ENCODE data around the gene PNMA8A. TPM values are rescaled to one million over a fixed set of nuclear protein-coding genes. Genes with fewer than 3 reads are reported as not detected.

The PNMA8A gene
- total and polyA plus RNA-seq, 10 of the 15 experiments (the other 5 are each of a cell fraction or from before 2014, with no cell fraction given): 0.02 to 0.28 (median 0.16) TPM

GRCh38 chr19:46469541-46470185 is 1.7 kb downstream of the PNMA8A start:
- no peak overlapping the region for H3K4me3 ChIP-seq
- CTCF ChIA-PET: no interaction called here
- intact Hi-C loops (cut with micrococcal nuclease; ENCODE audit: unreplicated experiment): no loop called here
- H3K27ac ChIP-seq (ENCODE audit: control insufficient read depth, insufficient read depth): no peak overlapping the region
- H3K36me3 ChIP-seq (ENCODE audit: control insufficient read depth in 2 of 2, insufficient read depth in 2 of 2, low read length in 1 of 2): no peaks in the 10 kb centered on the region
- no peaks in the 10 kb centered on the region for H4K20me1 ChIP-seq (ENCODE audit: control insufficient read depth, insufficient read depth)
- no peak overlapping the region for H3K4me2 ChIP-seq (ENCODE audit: control insufficient read depth, insufficient read depth)
- 65% methylated on average over 18 of the region's 18 CpGs for WGBS (ENCODE audit: insufficient coverage, insufficient replicate concordance, low lambda C conversion rate, missing lambda C conversion rate)
- H2AFZ ChIP-seq (ENCODE audit: control insufficient read depth, low read depth, low read length): no peak overlapping the region
- H3K9me3 ChIP-seq (replicated peaks; ENCODE audit: control insufficient read depth, insufficient read depth, low read length): no peaks in the 10 kb centered on the region
- ATAC-seq (no peak), FAIRE-seq (no peak), DNase-seq (ENCODE audit: low read depth, low spot score) (no peak)
- peaks cover 3 to 16% of the 10 kb centered on the region in 2 experiments for H3K27me3 ChIP-seq (replicated peaks in 1 of 2; ENCODE audit: control insufficient read depth in 2 of 2, insufficient read depth in 2 of 2, low read length in 1 of 2)
- no peak overlapping the region for H3K9ac ChIP-seq (ENCODE audit: control insufficient read depth, insufficient read depth, low read length)
- SMC1A ChIA-PET (ENCODE audit: uncharacterized antibody, unreplicated experiment): no interaction called here
- RAD21 ChIA-PET (ENCODE audit: unreplicated experiment): no interaction called here
- in situ Hi-C loops (cut with MboI): no loop called here
- H3K4me1 ChIP-seq (ENCODE audit: control insufficient read depth, insufficient read depth, low read length): peaks cover 19% of the 10 kb centered on the region
- POLR2A ChIA-PET: interaction anchor here (0.7 kb wide), 1 partner anchor 154 kb away, joined by 3 read pairs; no protein-coding TSS in a partner anchor
- TF ChIP-seq NR2C2 (IDR thresholded peaks at IDR 0.05; ENCODE audit: borderline replicate concordance, control insufficient read depth, insufficient read length, low read depth): no peak
- TF ChIP-seq NFYB (IDR thresholded peaks at IDR 0.05; ENCODE audit: insufficient read depth, low read depth, low read length): no peak
- no peak for TF ChIP-seq PBX3 (IDR thresholded peaks at IDR 0.05; ENCODE audit: insufficient replicate concordance, low read depth, low read length)
- no peak for TF ChIP-seq EZH2 (IDR thresholded peaks at IDR 0.05; ENCODE audit: borderline replicate concordance, control insufficient read depth, low read depth, low read length)
- no peak for TF ChIP-seq PAX8 (IDR thresholded peaks at IDR 0.05)
- TF ChIP-seq MYB (IDR thresholded peaks at IDR 0.05; ENCODE audit: borderline replicate concordance, low read depth, low read length): no peak
- no peak for TF ChIP-seq HCFC1 (IDR thresholded peaks at IDR 0.05; ENCODE audit: low read length)
- no TSS peak for BruUV-seq (replicated peaks)
- no peaks in the 10 kb centered on the region for H3K79me2 ChIP-seq (ENCODE audit: control insufficient read depth, insufficient read depth, low read length)

All from GM12878 (cell line).